ENCODE results near the gene HYI.
"Not testable (repeated sequence)": the region's sequence is repeated elsewhere in the genome, so short reads cannot be mapped to it uniquely, and the experiment has no call there.

Gene HYI

GRCh38 chr1:43464681-43465504 is 11.2 kb upstream of the HYI start:
- no peak for DNase-seq

DNA sequence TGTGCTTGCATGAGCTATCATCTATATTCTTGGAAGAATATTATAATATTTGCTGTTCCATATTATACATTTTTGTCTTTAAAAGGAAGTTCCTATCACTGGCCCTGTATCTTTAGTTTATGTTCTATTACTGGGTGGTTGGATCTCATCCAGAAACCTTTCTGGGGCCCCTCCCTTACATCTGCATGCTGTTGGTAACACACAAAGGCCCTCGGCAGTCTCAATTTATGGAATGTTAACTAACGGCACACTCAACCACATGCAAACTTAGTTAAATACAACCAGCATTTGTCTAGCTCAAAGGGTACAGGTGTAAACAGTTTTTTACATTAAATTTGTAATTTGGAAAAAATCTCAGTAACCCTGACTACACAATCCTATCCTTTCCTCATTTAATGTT is 9.7 kb upstream of the HYI start:
- DNase-seq = no peak

- DNase-seq = no peak
Measured at GRCh38 chr1:43460988-43461693, 7.4 kb upstream of the HYI start.

- not testable (repeated sequence) for DNase-seq
Measured at GRCh38 chr1:43458379-43458778, 4.6 kb upstream of the HYI start.

DNA sequence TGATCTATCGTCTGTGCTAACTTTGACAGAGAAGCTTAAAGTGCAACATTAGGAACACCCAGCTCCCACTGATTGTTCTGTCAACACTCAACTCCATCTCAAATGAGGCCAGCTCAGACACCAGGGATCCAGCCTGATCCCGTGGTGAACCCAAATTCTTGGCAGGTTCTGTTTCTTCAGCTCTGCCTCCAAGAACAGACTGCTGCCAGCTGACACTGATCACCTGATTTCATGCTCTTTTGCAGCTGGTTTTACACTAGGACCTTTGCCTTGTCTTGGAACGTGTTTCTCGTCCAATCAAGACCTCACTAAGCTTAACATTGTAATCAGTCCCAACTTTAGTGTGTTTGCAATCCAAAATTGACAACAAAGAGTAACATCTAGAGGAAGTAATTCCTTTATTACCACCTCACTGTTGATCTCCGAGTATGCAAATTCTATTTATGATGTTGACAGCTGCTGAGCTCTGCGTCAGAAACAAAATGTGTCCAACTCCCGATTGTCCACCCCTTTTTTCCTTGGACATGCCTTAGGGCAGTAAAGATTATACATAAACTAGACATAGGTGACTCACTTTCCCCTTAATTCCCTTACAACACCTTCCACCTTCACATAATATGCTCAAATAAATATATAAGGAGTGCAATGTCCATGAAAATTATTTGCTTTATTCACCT is 1.6 kb upstream of the HYI start:
- peak; percentile 18 to 52 (median 23) for DNase-seq

DNA sequence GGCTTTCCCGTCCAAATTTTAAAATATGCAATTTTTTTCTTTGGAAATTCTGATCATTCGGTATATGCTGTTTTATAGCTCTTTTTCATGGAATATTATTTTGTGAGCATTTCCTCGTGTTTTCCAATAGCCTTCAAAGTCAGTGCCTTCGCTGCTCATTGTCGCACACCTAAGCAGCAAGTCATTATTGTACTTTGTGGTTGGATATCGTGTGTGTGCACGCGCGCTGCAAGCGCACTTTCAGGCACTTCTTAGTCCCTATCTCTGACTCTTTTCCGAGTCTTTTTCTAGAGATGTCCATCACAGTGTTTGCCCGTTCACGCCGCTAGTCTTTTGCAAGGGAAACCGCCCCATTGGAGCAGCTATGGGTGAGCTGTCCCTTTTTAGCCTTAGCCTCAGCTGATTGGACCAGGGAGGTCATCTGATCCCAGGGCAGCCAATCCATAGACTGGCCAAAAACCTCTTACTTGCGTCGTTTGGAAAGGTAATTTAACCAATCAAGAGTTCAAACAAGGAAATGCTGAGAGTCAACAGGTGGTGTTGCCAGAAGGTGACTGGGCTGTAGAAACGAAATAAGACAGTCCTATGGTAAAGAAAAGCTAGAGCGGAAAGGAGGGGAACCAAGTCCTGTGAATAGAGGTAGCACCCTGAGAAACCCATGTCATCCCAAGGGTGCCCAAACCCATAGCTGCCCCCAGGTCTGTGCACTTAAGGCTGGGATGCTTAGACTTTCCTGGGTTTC is 710 bp upstream of the HYI start:
- peak; percentile 87 to 97 (median 90) for DNase-seq

DNA sequence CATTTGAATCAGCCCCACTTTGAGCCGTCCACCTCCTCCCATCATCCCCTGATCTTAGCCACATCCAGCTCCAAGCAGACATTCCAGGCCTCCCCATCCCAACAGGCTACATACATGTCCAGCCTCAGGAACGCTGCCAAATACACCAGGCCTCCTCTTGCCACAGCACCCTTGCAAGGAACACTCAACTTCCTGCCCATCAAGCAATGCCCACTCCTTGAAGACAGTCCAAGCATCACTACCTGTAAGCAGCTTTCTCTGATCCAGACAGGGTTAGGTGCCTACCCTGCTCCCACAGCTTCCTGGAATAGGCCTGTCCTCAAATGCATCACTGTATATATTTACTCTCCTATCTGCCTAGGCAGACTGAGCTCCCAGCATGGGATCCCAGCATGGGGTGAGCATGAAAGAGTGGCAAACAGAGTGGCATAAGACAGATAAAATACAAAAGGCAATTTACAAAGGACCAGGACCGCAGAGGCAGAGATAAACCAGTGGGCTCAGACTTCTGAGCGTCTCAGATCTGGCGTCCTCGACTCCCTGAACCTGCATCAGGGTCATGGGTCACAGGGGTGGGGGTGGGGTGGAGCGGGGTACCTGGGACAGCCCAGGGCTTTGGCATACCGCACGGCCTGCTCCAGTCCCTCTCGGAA is 816 bp downstream of the HYI start:
- DNase-seq = peak; percentile 19 to 87 (median 83)

GRCh38 chr1:43451701-43452532 is 1.8 kb downstream of the HYI start:
- DNase-seq = no peak

DNA sequence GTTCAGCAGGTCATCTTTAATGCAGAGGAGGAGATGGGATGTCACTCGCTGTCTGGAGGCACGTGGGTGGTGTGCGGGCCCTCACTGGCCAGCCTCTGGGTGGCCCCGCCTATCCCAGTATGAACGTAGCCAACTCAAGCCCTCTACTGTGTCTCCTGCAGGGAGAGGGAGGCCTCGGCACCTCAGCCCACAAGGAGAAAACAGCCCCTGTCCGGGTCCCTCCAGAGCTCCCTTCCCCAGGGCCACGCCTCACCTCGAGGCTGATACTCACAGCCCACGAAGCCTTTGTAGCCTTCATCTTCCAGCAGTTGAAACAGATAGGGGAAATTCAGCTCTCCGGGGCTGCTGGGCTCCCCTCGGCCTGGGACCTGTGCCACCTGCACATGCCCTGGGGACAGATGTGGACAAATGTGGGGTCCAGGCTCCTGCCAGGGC is 2.6 kb downstream of the HYI start:
- no peak for DNase-seq

DNA sequence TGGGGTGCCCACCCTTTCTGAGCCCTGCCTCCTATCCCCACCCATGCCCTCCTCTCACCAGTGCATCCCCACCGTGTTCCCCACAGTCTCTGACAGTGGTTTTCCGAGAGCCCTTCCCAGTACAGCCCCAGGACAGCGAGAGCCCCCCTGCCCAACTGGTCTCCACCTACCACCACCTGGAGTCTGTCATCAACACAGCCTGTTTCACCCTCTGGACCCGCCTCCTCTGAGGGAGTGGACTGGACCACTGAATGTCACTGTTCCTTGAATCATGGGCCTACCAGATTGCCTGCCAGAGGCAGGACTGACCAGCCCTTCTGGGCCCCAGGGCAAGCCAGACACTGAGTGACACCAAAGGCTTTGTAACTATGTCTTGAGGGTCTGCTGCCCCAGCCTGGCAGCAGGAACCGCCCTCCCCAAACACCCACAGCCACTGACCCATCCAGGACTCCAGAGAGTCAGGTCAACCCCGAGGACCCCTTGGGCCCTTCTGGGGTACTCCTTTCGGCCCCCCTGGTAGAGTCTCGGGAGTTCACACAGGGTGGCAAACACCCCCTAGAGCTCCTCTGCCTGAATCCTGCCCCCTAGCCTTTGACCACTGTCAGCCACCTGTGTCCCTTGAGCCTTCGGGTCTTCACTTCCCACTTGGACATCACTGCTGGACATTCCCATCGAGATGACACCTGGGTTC is 3.3 kb downstream of the HYI start:
- no peak for DNase-seq

GRCh38 chr1:43449708-43450069 is 4.0 kb downstream of the HYI start:
- DNase-seq = no peak

DNA sequence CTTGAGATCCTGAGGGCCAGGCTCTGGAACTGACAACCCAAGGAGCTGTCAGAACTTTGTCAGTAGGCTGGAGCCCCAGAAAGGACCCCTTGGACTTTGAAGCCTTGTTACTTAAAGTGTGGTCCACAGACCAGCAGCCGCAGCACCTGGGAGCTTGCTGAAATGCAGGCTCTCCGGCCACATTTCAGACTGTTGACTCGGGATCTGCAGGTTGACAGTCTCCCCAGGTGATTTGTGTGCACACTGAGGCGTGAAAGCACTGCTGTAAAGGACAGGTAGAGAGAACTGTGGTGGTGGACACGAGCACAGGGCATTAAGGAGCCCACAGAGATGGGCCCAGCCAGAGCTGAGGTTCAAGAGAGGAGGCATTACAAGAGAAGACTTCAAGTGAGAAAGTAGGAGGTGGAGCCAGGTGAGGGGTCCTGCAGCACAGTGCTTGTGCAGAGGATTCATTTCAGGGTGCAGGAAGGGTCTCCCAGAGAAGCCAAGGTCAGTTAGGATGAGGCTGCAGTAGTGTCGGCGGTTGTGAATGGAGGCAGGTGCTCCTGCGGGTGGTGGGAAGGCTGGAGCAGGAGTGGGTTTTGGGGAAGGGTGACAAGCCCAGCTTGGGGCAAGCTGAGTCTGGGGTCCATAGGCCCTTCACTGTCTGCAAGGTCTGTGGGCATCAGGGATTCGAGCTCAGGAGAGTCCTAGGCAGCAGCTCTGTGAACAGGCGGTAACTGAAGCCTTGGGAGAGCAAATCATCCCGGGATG is 4.6 kb downstream of the HYI start:
- no peak for DNase-seq

GRCh38 chr1:43447891-43448708 is 5.6 kb downstream of the HYI start:
- DNase-seq = no peak

GRCh38 chr1:43446881-43447835 is 6.6 kb downstream of the HYI start:
- no peak for DNase-seq

DNA sequence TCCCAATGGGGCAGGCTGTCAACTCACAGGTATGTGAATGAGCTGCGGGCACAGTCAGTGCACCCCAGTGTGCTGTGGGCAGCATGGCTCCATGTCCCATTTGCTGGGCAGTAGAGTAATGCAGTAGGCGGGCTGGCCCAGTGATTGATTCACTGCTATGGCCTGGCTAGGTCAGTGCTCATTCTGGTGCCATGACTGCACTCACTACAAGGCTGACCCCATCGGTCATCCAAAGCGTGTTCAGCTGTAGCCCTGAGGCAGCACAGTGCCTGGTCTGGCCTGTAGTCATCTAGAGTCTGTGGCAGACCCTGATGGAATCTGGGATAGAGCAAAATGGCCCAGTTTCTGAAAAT is 7.4 kb downstream of the HYI start:
- no peak for DNase-seq

GRCh38 chr1:43445606-43446387 is 7.9 kb downstream of the HYI start:
- no peak for DNase-seq

DNA sequence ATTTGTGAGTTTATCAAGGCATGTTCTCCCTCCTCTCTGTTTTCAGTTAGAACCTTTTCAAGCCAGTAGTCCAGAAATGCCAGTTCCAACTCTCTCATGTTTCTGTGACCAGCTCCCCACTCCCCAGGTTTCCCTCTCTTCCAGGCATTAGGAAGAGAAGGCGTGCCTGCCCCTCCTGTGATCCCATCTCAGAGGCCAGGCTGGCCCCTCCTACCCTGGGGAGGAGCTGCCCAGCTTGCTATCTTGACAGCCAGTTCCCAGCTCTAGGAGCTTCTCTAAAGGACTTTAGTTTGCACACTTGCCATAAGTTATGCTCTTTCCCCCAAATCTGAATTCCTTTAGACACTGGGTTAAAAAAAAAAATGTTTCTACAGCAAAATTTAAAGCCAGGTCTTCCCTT is 8.9 kb downstream of the HYI start:
- DNase-seq = no peak

All from NCI-H1417 (cell line).